ENCODE measurements around the gene CCDC57.

Gene CCDC57

GRCh38 chr17:82095777-82096708 is 116.6 kb downstream of the CCDC57 start:
- no peak for DNase-seq (ENCODE audit: low read depth)
- peak overlapping the region; percentile 77 for H3K4me3 ChIP-seq (ENCODE audit: control insufficient read depth, low read depth, low read length)
- TF ChIP-seq CTCF (conservative IDR thresholded peaks at IDR 0.05; ENCODE audit: control insufficient read depth, insufficient read depth, low read depth, low read length), result no peak

GRCh38 chr17:82094931-82095776 is 117.5 kb downstream of the CCDC57 start:
- peak overlapping the region; percentile 77 for H3K4me3 ChIP-seq (ENCODE audit: control insufficient read depth, low read depth, low read length)
- TF ChIP-seq CTCF (conservative IDR thresholded peaks at IDR 0.05; ENCODE audit: control insufficient read depth, insufficient read depth, low read depth, low read length), result no peak
- DNase-seq (ENCODE audit: low read depth), result no peak

GRCh38 chr17:82092995-82093751 is 119.5 kb downstream of the CCDC57 start:
- DNase-seq (ENCODE audit: low read depth), result no peak
- no peak overlapping the region for H3K4me3 ChIP-seq (ENCODE audit: control insufficient read depth, low read depth, low read length)
- TF ChIP-seq CTCF (conservative IDR thresholded peaks at IDR 0.05; ENCODE audit: control insufficient read depth, insufficient read depth, low read depth, low read length), result no peak

GRCh38 chr17:82092628-82092994 is 120.0 kb downstream of the CCDC57 start:
- H3K4me3 ChIP-seq (ENCODE audit: control insufficient read depth, low read depth, low read length), result no peak overlapping the region
- no peak for DNase-seq (ENCODE audit: low read depth)
- TF ChIP-seq CTCF (conservative IDR thresholded peaks at IDR 0.05; ENCODE audit: control insufficient read depth, insufficient read depth, low read depth, low read length), result no peak

GRCh38 chr17:82092094-82092586 is 120.5 kb downstream of the CCDC57 start:
- H3K4me3 ChIP-seq (ENCODE audit: control insufficient read depth, low read depth, low read length), result no peak overlapping the region
- DNase-seq (ENCODE audit: low read depth), result no peak
- no peak for TF ChIP-seq CTCF (conservative IDR thresholded peaks at IDR 0.05; ENCODE audit: control insufficient read depth, insufficient read depth, low read depth, low read length)

Data from fibroblast of mammary gland (primary cell).